NT2/D1 (cell line): ENCODE measurements around the gene SSTR1.

ENCODE experiments used
- YY1 ChIP-seq: IDR thresholded peaks from 2 replicates; pipeline ENCODE4 v1.6.1; 2011; ENCODE audit not compliant: insufficient read length, insufficient read depth
- ZNF274 ChIP-seq: IDR thresholded peaks from 2 replicates; pipeline ENCODE4 v1.6.1; 2011; ENCODE audit warnings: mild to moderate bottlenecking, low read depth, low read length

- TF ChIP-seq ZNF274 (no peak), YY1 (no peak)
Observed at GRCh38 chr14:38257507-38257906, 49.8 kb downstream of the SSTR1 start.
